ENCODE measurements around the gene SPOCK2.

SPOCK2 gene

GRCh38 chr10:72099600-72099921 lies 11.2 kb upstream of the SPOCK2 start:
- ATAC-seq (replicated peaks) (no peak), DNase-seq (no peak)
- Mint-ChIP-seq H3K4me3 (no peak overlapping the region), H3K36me3 (peaks cover 35 to 63% of the 10 kb centered on the region in 2 donors), H3K27ac (no peak overlapping the region), H3K9me3 (no peaks in the 10 kb centered on the region), H3K27me3 (no peaks in the 10 kb centered on the region), H3K4me1 (peaks cover 5 to 9% of the 10 kb centered on the region in 2 donors)

GRCh38 chr10:72098836-72099599 lies 10.7 kb upstream of the SPOCK2 start:
- Mint-ChIP-seq H3K9me3 (no peaks in the 10 kb centered on the region), H3K4me3 (no peak overlapping the region), H3K27ac (no peak overlapping the region), H3K36me3 (peaks cover 36 to 62% of the 10 kb centered on the region in 2 donors), H3K27me3 (no peaks in the 10 kb centered on the region), H3K4me1 (peaks cover 5 to 9% of the 10 kb centered on the region in 2 donors)
- ATAC-seq (replicated peaks) (no peak), DNase-seq (no peak)

- H3K4me3 Mint-ChIP-seq = no peak overlapping the region
- H3K27ac Mint-ChIP-seq = no peak overlapping the region
- ATAC-seq (replicated peaks) (no peak), DNase-seq (no peak)
- H3K9me3 Mint-ChIP-seq = no peaks in the 10 kb centered on the region
- H3K4me1 Mint-ChIP-seq = peaks cover 5 to 9% of the 10 kb centered on the region in 2 donors
- H3K36me3 Mint-ChIP-seq = peaks cover 32 to 55% of the 10 kb centered on the region in 2 donors
- no peaks in the 10 kb centered on the region for H3K27me3 Mint-ChIP-seq
Observed at GRCh38 chr10:72098301-72098835, 10.0 kb upstream of the SPOCK2 start.

GRCh38 chr10:72097448-72098300 lies 9.3 kb upstream of the SPOCK2 start:
- Mint-ChIP-seq H3K4me3 (no peak overlapping the region), H3K9me3 (no peaks in the 10 kb centered on the region), H3K4me1 (peaks cover 5 to 9% of the 10 kb centered on the region in 2 donors), H3K36me3 (peaks cover 31 to 53% of the 10 kb centered on the region in 2 donors), H3K27me3 (no peaks in the 10 kb centered on the region), H3K27ac (peak overlapping the region; percentile 14)
- DNase-seq = no peak
- no peak for ATAC-seq (replicated peaks)

- Mint-ChIP-seq H3K27me3 (no peaks in the 10 kb centered on the region), H3K36me3 (peaks cover 20 to 50% of the 10 kb centered on the region in 2 donors), H3K9me3 (no peaks in the 10 kb centered on the region), H3K4me3 (no peak overlapping the region), H3K4me1 (peaks cover 5 to 9% of the 10 kb centered on the region in 2 donors), H3K27ac (no peak overlapping the region)
- ATAC-seq (replicated peaks) (peak; percentile 38 to 51), DNase-seq (no peak)
Observed at GRCh38 chr10:72096115-72097000, 8.0 kb upstream of the SPOCK2 start.

GRCh38 chr10:72095195-72095594 lies 6.8 kb upstream of the SPOCK2 start:
- H3K9me3 Mint-ChIP-seq = no peaks in the 10 kb centered on the region
- H3K4me1 Mint-ChIP-seq = peaks cover 5 to 9% of the 10 kb centered on the region in 2 donors
- no peak overlapping the region for H3K4me3 Mint-ChIP-seq
- ATAC-seq (replicated peaks) = no peak
- no peaks in the 10 kb centered on the region for H3K27me3 Mint-ChIP-seq
- H3K36me3 Mint-ChIP-seq = peaks cover 13 to 43% of the 10 kb centered on the region in 2 donors
- no peak overlapping the region for H3K27ac Mint-ChIP-seq
- no peak for DNase-seq

GRCh38 chr10:72094574-72094973 lies 6.2 kb upstream of the SPOCK2 start:
- H3K27me3 Mint-ChIP-seq = no peaks in the 10 kb centered on the region
- no peak overlapping the region for H3K4me3 Mint-ChIP-seq
- H3K9me3 Mint-ChIP-seq = no peaks in the 10 kb centered on the region
- H3K27ac Mint-ChIP-seq = peak overlapping the region; percentile 43
- peaks cover 13 to 39% of the 10 kb centered on the region in 2 donors for H3K36me3 Mint-ChIP-seq
- DNase-seq (no peak), ATAC-seq (replicated peaks) (no peak)
- H3K4me1 Mint-ChIP-seq = peaks cover 7 to 14% of the 10 kb centered on the region in 2 donors

GRCh38 chr10:72093450-72093849 lies 5.1 kb upstream of the SPOCK2 start:
- Mint-ChIP-seq H3K27me3 (no peaks in the 10 kb centered on the region), H3K36me3 (peaks cover 13 to 30% of the 10 kb centered on the region in 2 donors), H3K4me1 (peaks cover 10 to 18% of the 10 kb centered on the region in 2 donors), H3K27ac (no peak overlapping the region), H3K4me3 (no peak overlapping the region), H3K9me3 (no peaks in the 10 kb centered on the region)
- ATAC-seq (replicated peaks) (no peak), DNase-seq (no peak)

GRCh38 chr10:72092987-72093386 lies 4.6 kb upstream of the SPOCK2 start:
- Mint-ChIP-seq H3K9me3 (no peaks in the 10 kb centered on the region), H3K27ac (no peak overlapping the region), H3K4me3 (no peak overlapping the region), H3K36me3 (peaks cover 13 to 33% of the 10 kb centered on the region in 2 donors), H3K27me3 (no peaks in the 10 kb centered on the region), H3K4me1 (peaks cover 13 to 23% of the 10 kb centered on the region in 2 donors)
- DNase-seq = no peak
- ATAC-seq (replicated peaks) = no peak

- Mint-ChIP-seq H3K36me3 (peaks cover 14 to 33% of the 10 kb centered on the region in 2 donors), H3K27ac (no peak overlapping the region), H3K27me3 (no peaks in the 10 kb centered on the region), H3K9me3 (no peaks in the 10 kb centered on the region), H3K4me1 (peaks cover 14 to 26% of the 10 kb centered on the region in 2 donors), H3K4me3 (no peak overlapping the region)
- ATAC-seq (replicated peaks) (no peak), DNase-seq (no peak)
Observed at GRCh38 chr10:72092171-72092924, 4.0 kb upstream of the SPOCK2 start.

GRCh38 chr10:72090326-72090725 lies 2.0 kb upstream of the SPOCK2 start:
- Mint-ChIP-seq H3K27ac (no peak overlapping the region), H3K27me3 (no peaks in the 10 kb centered on the region), H3K4me1 (peaks cover 24 to 33% of the 10 kb centered on the region in 2 donors), H3K36me3 (peaks cover 3 to 17% of the 10 kb centered on the region in 2 donors), H3K9me3 (no peaks in the 10 kb centered on the region), H3K4me3 (no peak overlapping the region)
- ATAC-seq (replicated peaks) = no peak
- DNase-seq = no peak

GRCh38 chr10:72089618-72090017 lies 1.3 kb upstream of the SPOCK2 start:
- ATAC-seq (replicated peaks) = no peak
- H3K4me1 Mint-ChIP-seq = peaks cover 24 to 40% of the 10 kb centered on the region in 2 donors
- no peak for DNase-seq
- H3K36me3 Mint-ChIP-seq = peaks cover 3 to 16% of the 10 kb centered on the region in 2 donors
- H3K9me3 Mint-ChIP-seq = no peaks in the 10 kb centered on the region
- no peak overlapping the region for H3K27ac Mint-ChIP-seq
- H3K27me3 Mint-ChIP-seq = no peaks in the 10 kb centered on the region
- no peak overlapping the region for H3K4me3 Mint-ChIP-seq

GRCh38 chr10:72088889-72089575 lies 681 bp upstream of the SPOCK2 start:
- Mint-ChIP-seq H3K36me3 (peaks cover 2 to 11% of the 10 kb centered on the region in 2 donors), H3K27me3 (no peaks in the 10 kb centered on the region), H3K4me3 (peak overlapping the region; percentile 89 to 99), H3K4me1 (peaks cover 24 to 41% of the 10 kb centered on the region in 2 donors), H3K9me3 (no peaks in the 10 kb centered on the region), H3K27ac (peak overlapping the region; percentile 96)
- ATAC-seq (replicated peaks) (peak; percentile 32 to 40), DNase-seq (no peak)

All from stimulated activated naive B cell treated with anti-CD40 and anti-IgM and Interleukin-4, amounts not matched to agents 10 μg/mL and 1 μg/mL and 100 μg/mL, for 72 hours (primary cell).